GM23248 (cell line): Measurements from ENCODE around the gene ALDH1A2.

Experiments
- EZH2 ChIP-seq: fragments of 200-600 bp; sonication (generic); IDR thresholded peaks from 2 replicates; pipeline ENCODE4 v1.6.1; 2018; ENCODE audit warnings: antibody characterized with exemption, mild to moderate bottlenecking; ENCODE audit not compliant: insufficient read depth, poor library complexity, severe bottlenecking
- EZH2phosphoT487 ChIP-seq: fragments of 200-600 bp; sonication (generic); IDR thresholded peaks from 2 replicates; pipeline ENCODE4 v1.6.1; 2018; ENCODE audit warnings: antibody characterized with exemption, moderate library complexity, mild to moderate bottlenecking, low read depth; ENCODE audit not compliant: insufficient read depth

- TF ChIP-seq EZH2 (no peak), EZH2phosphoT487 (no peak)
Observed at GRCh38 chr15:58058729-58059128, 6.8 kb downstream of the ALDH1A2 start.
